GM12873 (cell line): ENCODE data around the gene E2F8.

Experiments
- TF ChIP-seq, protein P1 (sequence below): IDR thresholded peaks from 2 replicates; pipeline ENCODE4 v1.5.1; 2012; ENCODE audit warnings: low read depth, mild to moderate bottlenecking, moderate library complexity, low read length, control low read depth; ENCODE audit not compliant: insufficient read depth; ENCODE audit errors: missing control alignments

Gene E2F8

DNA sequence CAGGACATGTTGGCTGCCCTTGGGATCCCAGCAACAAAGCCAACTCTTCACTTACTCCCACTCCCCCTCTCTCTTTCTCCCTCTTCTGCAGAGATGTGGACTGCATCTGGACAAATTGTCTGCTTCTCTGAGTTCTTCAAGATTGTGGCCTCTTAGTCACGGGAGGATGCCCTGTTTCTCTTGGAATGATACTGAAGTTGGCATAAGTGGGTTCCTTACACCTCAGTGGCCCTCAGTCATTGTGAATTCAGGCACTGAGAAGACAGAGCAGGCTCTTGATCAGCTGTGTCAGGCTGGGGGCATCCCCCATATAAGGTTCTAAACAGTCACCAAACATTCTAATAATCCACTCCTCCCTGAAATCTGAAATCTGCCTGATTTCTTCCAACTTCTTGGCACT is 6.1 kb upstream of the E2F8 start:
- TF ChIP-seq, protein P1, sequence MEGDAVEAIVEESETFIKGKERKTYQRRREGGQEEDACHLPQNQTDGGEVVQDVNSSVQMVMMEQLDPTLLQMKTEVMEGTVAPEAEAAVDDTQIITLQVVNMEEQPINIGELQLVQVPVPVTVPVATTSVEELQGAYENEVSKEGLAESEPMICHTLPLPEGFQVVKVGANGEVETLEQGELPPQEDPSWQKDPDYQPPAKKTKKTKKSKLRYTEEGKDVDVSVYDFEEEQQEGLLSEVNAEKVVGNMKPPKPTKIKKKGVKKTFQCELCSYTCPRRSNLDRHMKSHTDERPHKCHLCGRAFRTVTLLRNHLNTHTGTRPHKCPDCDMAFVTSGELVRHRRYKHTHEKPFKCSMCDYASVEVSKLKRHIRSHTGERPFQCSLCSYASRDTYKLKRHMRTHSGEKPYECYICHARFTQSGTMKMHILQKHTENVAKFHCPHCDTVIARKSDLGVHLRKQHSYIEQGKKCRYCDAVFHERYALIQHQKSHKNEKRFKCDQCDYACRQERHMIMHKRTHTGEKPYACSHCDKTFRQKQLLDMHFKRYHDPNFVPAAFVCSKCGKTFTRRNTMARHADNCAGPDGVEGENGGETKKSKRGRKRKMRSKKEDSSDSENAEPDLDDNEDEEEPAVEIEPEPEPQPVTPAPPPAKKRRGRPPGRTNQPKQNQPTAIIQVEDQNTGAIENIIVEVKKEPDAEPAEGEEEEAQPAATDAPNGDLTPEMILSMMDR = no peak

DNA sequence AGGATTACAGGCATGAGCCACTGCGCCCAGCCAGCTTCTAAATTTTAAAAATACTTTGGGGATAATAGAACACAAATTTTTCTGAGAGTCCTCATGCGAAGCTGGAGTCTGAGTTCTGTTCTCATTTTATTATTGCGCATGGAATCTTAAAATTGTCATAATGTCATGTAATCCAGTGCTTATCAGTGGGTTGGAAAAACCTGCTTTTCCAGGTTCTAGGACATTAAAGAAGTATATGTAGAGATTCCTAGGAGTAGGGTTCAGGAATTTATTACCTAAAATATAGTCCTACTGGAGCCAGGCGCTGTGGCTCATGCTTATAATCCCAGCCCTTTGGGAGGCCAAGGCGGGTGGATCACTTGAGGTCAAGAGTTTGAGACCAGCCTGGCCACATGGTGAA is 4.6 kb upstream of the E2F8 start:
- TF ChIP-seq, protein P1 = no peak

DNA sequence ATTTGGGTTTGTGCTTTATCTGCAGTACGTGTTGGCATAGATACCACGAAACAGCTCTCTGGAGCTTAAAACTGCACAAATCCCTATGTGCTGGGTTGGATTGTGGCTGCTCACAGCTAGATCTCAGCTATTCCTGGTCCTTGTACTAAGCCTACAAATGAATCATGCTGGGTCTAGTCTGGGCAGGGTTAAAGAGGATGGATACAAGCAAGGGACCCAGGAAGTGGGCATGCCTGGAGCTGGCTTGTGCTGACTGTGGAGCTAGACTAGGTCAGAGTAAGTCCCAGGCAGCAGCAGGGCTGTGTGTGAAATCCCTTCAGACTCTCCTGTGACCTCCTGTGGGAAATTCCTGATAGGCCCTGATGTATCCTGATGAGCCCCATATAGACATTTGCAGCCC is 3.9 kb upstream of the E2F8 start:
- TF ChIP-seq, protein P1 = no peak

DNA sequence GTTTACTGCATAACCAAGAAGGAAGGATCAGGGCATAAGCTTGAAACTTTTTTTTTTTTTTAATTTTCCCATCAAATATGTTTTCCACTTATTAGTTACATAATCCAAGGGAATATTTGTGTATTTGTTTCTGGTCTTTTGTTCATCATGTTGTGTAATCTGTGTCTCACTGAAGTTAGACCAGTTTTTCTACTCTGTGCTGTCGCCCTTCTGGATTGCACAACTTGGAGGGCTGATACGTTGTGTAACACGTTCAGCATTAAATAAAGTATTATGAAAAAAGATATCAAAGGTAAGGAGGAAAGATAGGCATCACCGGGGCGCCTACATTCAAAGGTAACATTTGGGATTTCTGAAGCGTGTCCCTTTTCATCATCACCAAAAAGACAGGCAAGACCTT is 3.3 kb upstream of the E2F8 start:
- TF ChIP-seq, protein P1 = no peak

DNA sequence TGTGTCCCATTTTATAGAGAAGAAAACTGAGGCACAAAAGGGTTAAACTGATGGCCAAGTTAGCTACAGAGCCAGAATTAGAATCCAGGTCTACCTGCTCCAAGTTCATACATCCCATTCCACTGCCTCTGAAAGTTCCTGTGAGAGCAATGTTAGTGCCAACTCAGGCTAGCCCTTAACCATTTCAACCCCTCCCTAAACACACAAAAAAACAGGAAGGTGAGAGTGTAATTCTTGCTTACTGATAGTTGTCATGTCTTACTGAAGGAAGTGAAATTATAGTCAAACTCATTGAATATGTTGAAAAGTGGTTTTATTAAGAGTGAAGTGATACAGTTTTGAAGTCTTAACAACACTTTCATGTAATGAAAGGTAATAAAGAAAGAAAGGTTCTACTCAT is 2.9 kb upstream of the E2F8 start:
- TF ChIP-seq, protein P1 = no peak

DNA sequence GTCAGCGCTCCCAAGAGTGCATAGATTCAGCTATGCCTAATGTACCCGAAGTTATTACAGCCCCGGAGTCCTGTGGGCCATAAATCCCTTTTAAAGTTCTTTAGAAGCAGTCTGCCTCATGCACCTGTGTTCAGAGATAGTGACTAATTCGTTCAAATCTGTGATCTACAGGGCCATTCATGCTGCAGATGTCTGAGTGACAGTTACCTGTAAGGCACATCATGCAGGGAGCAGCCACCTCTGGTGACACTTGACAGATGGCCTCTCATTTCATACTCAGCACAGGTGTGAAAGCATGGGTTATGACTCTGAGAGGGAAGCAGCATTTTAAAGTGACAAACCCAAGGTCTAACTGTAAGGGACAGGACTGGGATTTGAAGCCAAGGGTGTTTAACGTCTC is 2.4 kb upstream of the E2F8 start:
- TF ChIP-seq, protein P1 = no peak

DNA sequence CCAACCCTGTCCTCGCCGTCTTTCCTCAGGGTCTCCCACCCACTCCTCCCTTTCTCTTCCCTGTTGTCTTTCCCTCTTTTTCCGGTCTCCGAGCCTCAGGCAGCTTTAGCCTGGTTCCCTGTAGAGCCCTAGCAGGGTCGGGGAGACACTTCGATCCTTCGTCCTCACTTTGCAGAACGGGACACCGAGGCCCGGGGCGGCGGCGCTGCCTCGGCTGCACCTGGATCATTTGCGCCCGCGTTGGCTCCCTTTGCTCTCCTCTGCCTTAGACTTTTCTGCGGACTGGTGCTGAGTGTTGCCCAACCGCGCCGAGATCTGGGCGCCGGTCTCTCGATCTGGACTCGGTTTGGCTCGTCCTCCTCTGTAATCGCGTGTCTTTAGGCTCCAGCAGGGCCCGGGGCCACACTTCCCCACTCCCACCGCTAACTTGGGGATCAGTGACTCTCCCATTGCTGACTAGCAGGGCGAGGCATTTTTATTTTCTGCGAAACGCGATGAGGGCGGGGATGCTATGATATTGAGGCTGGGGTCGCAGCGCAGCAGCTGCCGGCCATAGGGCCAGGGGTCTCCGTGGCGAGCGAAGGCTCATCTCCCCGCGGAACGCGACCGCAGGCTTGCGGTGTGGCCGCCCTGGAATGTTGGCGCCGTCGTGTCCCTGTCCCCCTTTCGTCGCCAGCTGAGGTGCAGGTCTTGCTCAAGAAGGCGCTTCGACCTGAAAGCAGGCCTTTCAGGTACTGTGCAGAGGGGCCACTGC is 1.6 kb upstream of the E2F8 start:
- TF ChIP-seq, protein P1 = no peak
